Activated naive CD8-positive, alpha-beta T cell treated with anti-CD3 and anti-CD28 coated beads, Interleukin-2, amount 50 U/mL, for 24 hours (primary cell): ENCODE results near the gene LINC01488.

Source experiments
- ATAC-seq: fragments of 150-1000 bp; cut with Tn5 transposase; one replicate; pipeline ENCODE4 v1.10.0; 2021
- DNase-seq: peaks from one replicate; pipeline ENCODE4 v3.0.0; 2021
- H3K27ac Mint-ChIP-seq: one replicate; pipeline ENCODE4 v1.8.0; 2021; ENCODE audit warnings: mild to moderate bottlenecking, mixed read lengths
- H3K27me3 Mint-ChIP-seq: one replicate; pipeline ENCODE4 v1.8.0; 2021; ENCODE audit warnings: mixed read lengths
- H3K36me3 Mint-ChIP-seq: one replicate; pipeline ENCODE4 v1.8.0; 2021; ENCODE audit warnings: low read depth, mixed read lengths
- H3K4me1 Mint-ChIP-seq: one replicate; pipeline ENCODE4 v1.8.0; 2021; ENCODE audit warnings: mixed read lengths
- H3K4me3 Mint-ChIP-seq: one replicate; pipeline ENCODE4 v1.8.0; 2021; ENCODE audit warnings: mild to moderate bottlenecking, moderate library complexity, mixed read lengths
- H3K9me3 Mint-ChIP-seq: one replicate; pipeline ENCODE4 v1.8.0; 2021; ENCODE audit warnings: mixed read lengths

The LINC01488 gene

GRCh38 chr11:69487849-69488542, 6.5 kb downstream of the LINC01488 start:
- Mint-ChIP-seq H3K36me3 (no peaks in the 10 kb centered on the region), H3K27ac (no peak overlapping the region), H3K4me1 (no peaks in the 10 kb centered on the region), H3K9me3 (no peaks in the 10 kb centered on the region), H3K27me3 (peaks cover 7% of the 10 kb centered on the region), H3K4me3 (no peak overlapping the region)
- ATAC-seq (no peak), DNase-seq (no peak)

GRCh38 chr11:69488543-69488940, 7.1 kb downstream of the LINC01488 start:
- DNase-seq (no peak), ATAC-seq (no peak)
- H3K4me3 Mint-ChIP-seq: no peak overlapping the region
- H3K27ac Mint-ChIP-seq: no peak overlapping the region
- H3K4me1 Mint-ChIP-seq: no peaks in the 10 kb centered on the region
- H3K36me3 Mint-ChIP-seq: no peaks in the 10 kb centered on the region
- no peaks in the 10 kb centered on the region for H3K9me3 Mint-ChIP-seq
- peaks cover 8% of the 10 kb centered on the region for H3K27me3 Mint-ChIP-seq

GRCh38 chr11:69489031-69489745, 7.7 kb downstream of the LINC01488 start:
- Mint-ChIP-seq H3K9me3 (no peaks in the 10 kb centered on the region), H3K4me1 (no peaks in the 10 kb centered on the region), H3K36me3 (no peaks in the 10 kb centered on the region), H3K4me3 (no peak overlapping the region), H3K27ac (no peak overlapping the region), H3K27me3 (peaks cover 8% of the 10 kb centered on the region)
- ATAC-seq (no peak), DNase-seq (no peak)

- DNase-seq: no peak
- Mint-ChIP-seq H3K4me1 (no peaks in the 10 kb centered on the region), H3K27me3 (peaks cover 8% of the 10 kb centered on the region), H3K27ac (no peak overlapping the region), H3K9me3 (no peaks in the 10 kb centered on the region), H3K4me3 (no peak overlapping the region), H3K36me3 (no peaks in the 10 kb centered on the region)
- no peak for ATAC-seq
Measured at GRCh38 chr11:69489746-69490365, 8.4 kb downstream of the LINC01488 start.

- Mint-ChIP-seq H3K4me3 (no peak overlapping the region), H3K27me3 (peaks cover 8% of the 10 kb centered on the region), H3K36me3 (no peaks in the 10 kb centered on the region), H3K4me1 (no peaks in the 10 kb centered on the region), H3K27ac (no peak overlapping the region), H3K9me3 (no peaks in the 10 kb centered on the region)
- no peak for ATAC-seq
- no peak for DNase-seq
Measured at GRCh38 chr11:69490516-69490915, 9.1 kb downstream of the LINC01488 start.

- H3K4me1 Mint-ChIP-seq: no peaks in the 10 kb centered on the region
- H3K4me3 Mint-ChIP-seq: no peak overlapping the region
- no peak overlapping the region for H3K27ac Mint-ChIP-seq
- H3K36me3 Mint-ChIP-seq: no peaks in the 10 kb centered on the region
- H3K27me3 Mint-ChIP-seq: peaks cover 11% of the 10 kb centered on the region
- ATAC-seq (no peak), DNase-seq (no peak)
- no peaks in the 10 kb centered on the region for H3K9me3 Mint-ChIP-seq
Measured at GRCh38 chr11:69491071-69492031, 9.9 kb downstream of the LINC01488 start.

GRCh38 chr11:69492201-69492991, 10.9 kb downstream of the LINC01488 start:
- no peaks in the 10 kb centered on the region for H3K36me3 Mint-ChIP-seq
- H3K27me3 Mint-ChIP-seq: peaks cover 11% of the 10 kb centered on the region
- ATAC-seq: no peak
- H3K4me3 Mint-ChIP-seq: no peak overlapping the region
- no peaks in the 10 kb centered on the region for H3K4me1 Mint-ChIP-seq
- H3K9me3 Mint-ChIP-seq: no peaks in the 10 kb centered on the region
- DNase-seq: no peak
- H3K27ac Mint-ChIP-seq: no peak overlapping the region

- H3K4me1 Mint-ChIP-seq: no peaks in the 10 kb centered on the region
- no peaks in the 10 kb centered on the region for H3K9me3 Mint-ChIP-seq
- peaks cover 11% of the 10 kb centered on the region for H3K27me3 Mint-ChIP-seq
- H3K36me3 Mint-ChIP-seq: no peaks in the 10 kb centered on the region
- no peak overlapping the region for H3K27ac Mint-ChIP-seq
- ATAC-seq (no peak), DNase-seq (no peak)
- H3K4me3 Mint-ChIP-seq: no peak overlapping the region
Measured at GRCh38 chr11:69493931-69494821, 12.7 kb downstream of the LINC01488 start.

- DNase-seq (no peak), ATAC-seq (no peak)
- H3K36me3 Mint-ChIP-seq: no peaks in the 10 kb centered on the region
- H3K9me3 Mint-ChIP-seq: no peaks in the 10 kb centered on the region
- H3K27ac Mint-ChIP-seq: no peak overlapping the region
- H3K4me3 Mint-ChIP-seq: no peak overlapping the region
- H3K4me1 Mint-ChIP-seq: no peaks in the 10 kb centered on the region
- peaks cover 11% of the 10 kb centered on the region for H3K27me3 Mint-ChIP-seq
Measured at GRCh38 chr11:69494851-69495250, 13.4 kb downstream of the LINC01488 start.

GRCh38 chr11:69495441-69496201, 14.2 kb downstream of the LINC01488 start:
- ATAC-seq (no peak), DNase-seq (no peak)
- no peaks in the 10 kb centered on the region for H3K9me3 Mint-ChIP-seq
- H3K4me3 Mint-ChIP-seq: no peak overlapping the region
- H3K36me3 Mint-ChIP-seq: no peaks in the 10 kb centered on the region
- no peaks in the 10 kb centered on the region for H3K4me1 Mint-ChIP-seq
- H3K27me3 Mint-ChIP-seq: peaks cover 11% of the 10 kb centered on the region
- no peak overlapping the region for H3K27ac Mint-ChIP-seq

GRCh38 chr11:69496202-69496557, 14.7 kb downstream of the LINC01488 start:
- no peaks in the 10 kb centered on the region for H3K36me3 Mint-ChIP-seq
- no peak overlapping the region for H3K27ac Mint-ChIP-seq
- no peak for DNase-seq
- ATAC-seq: no peak
- peaks cover 11% of the 10 kb centered on the region for H3K27me3 Mint-ChIP-seq
- no peak overlapping the region for H3K4me3 Mint-ChIP-seq
- H3K4me1 Mint-ChIP-seq: no peaks in the 10 kb centered on the region
- no peaks in the 10 kb centered on the region for H3K9me3 Mint-ChIP-seq

- Mint-ChIP-seq H3K4me3 (no peak overlapping the region), H3K27me3 (peaks cover 7% of the 10 kb centered on the region), H3K27ac (no peak overlapping the region), H3K36me3 (no peaks in the 10 kb centered on the region), H3K9me3 (no peaks in the 10 kb centered on the region), H3K4me1 (no peaks in the 10 kb centered on the region)
- no peak for ATAC-seq
- no peak for DNase-seq
Measured at GRCh38 chr11:69496631-69497220, 15.3 kb downstream of the LINC01488 start.
